Memory B cell (primary cell): ENCODE results near the gene RGS6.
A peak's percentile ranks its signal among the peaks of the same experiment; 100 is the strongest.

Experiments
- ATAC-seq: fragments of 150-1000 bp; cut with Tn5 transposase; 2 replicates; pipeline ENCODE4 v1.10.0; 2021; ENCODE audit warnings: low read depth, mild to moderate bottlenecking, moderate library complexity
- DNase-seq, 2 donors: peaks; one replicate each; pipeline ENCODE4 v3.0.0; 2022; ENCODE audit warnings: low spot score in 2 of 2
- H3K27ac Mint-ChIP-seq: one replicate; pipeline ENCODE4 v1.8.0; 2022; ENCODE audit warnings: mild to moderate bottlenecking, moderate library complexity, mixed read lengths
- H3K27me3 Mint-ChIP-seq: one replicate; pipeline ENCODE4 v1.8.0; 2022; ENCODE audit warnings: mixed read lengths
- H3K36me3 Mint-ChIP-seq: one replicate; pipeline ENCODE4 v1.8.0; 2022; ENCODE audit warnings: mild to moderate bottlenecking, mixed read lengths
- H3K4me1 Mint-ChIP-seq: one replicate; pipeline ENCODE4 v1.8.0; 2022; ENCODE audit warnings: mixed read lengths
- H3K4me3 Mint-ChIP-seq: one replicate; pipeline ENCODE4 v1.8.0; 2022; ENCODE audit warnings: mild to moderate bottlenecking, moderate library complexity, mixed read lengths
- H3K9me3 Mint-ChIP-seq: one replicate; pipeline ENCODE4 v1.8.0; 2022; ENCODE audit warnings: mixed read lengths

RGS6 gene

DNA sequence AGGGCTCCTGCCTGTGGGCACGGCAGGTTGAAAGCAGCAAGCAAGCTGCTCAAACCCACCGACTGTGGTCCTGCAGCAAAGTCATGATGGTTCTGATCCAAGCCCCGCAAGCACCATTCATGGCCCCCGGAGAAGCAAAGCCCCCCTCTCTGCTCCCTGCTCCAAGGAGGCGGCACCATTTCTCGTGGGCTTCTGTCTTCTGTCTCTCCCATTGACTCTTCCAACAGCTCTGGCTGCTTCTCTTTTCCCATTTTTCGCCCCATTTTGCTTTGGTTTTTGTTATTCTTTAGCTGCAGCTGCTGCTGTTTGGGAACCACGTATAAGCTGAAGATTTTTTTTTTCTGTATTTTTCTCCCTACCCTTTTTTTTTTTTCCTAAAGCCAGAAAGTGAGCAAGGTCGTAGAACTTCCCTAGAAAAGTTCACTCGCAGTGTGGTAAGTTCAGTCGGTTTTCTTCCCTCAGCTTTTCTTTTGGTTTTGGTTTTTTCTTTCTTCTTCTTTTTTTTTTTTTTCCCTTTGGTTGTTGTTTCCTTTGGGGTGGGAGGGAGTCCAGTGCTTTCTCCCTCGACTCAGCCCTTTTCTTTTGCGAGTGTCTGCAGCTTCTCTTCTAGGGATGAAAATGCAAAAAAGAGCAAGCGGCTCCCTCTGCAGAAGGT lies 607.6 kb downstream of the RGS6 start:
- Mint-ChIP-seq H3K4me3 (no peak overlapping the region), H3K27ac (no peak overlapping the region), H3K4me1 (peaks cover 44% of the 10 kb centered on the region), H3K9me3 (no peaks in the 10 kb centered on the region), H3K27me3 (no peaks in the 10 kb centered on the region), H3K36me3 (no peaks in the 10 kb centered on the region)
- DNase-seq (no peak), ATAC-seq (no peak)

DNA sequence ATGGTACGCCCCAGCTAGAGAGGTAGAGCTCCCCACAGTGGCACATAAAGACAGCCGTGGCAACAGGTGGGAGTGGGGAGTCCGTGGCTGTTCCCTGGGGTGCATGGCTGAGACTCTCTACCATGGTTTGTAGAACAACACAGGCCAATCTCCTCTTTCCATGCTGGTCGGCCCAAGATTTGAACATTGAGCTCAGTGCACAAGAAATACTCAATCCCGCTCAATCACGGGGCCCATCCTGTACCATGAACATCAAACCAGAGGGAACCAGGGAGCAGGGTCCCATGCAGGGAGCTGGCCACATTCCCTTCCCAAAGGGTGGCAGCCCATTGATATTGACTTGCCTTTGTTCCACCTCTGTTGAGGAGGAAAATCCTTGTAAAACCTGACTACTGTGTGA lies 608.6 kb downstream of the RGS6 start:
- ATAC-seq: no peak
- Mint-ChIP-seq H3K27me3 (no peaks in the 10 kb centered on the region), H3K36me3 (no peaks in the 10 kb centered on the region), H3K27ac (no peak overlapping the region), H3K9me3 (no peaks in the 10 kb centered on the region), H3K4me1 (peaks cover 43% of the 10 kb centered on the region), H3K4me3 (no peak overlapping the region)
- DNase-seq: no peak

DNA sequence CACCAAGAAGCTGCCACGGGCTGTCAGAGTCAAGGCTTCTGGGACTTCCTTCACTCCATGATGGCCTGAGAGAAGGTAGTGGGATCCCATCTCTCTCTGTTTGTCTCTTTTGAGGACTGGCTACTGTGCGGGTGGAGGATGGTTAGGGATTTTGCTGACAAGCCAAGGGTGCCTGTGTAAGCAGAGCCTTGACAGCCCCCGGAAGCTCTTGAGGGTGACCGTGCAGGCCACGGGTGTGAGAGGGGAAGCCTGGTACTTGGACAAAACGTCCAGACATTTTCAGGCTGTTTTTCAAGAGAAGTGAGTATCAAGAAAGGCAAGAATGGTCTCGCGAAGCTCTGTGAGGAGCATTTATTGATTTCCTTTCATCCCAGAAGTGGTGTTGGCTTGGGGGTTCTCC lies 609.3 kb downstream of the RGS6 start:
- H3K9me3 Mint-ChIP-seq: no peaks in the 10 kb centered on the region
- DNase-seq (no peak), ATAC-seq (no peak)
- H3K27ac Mint-ChIP-seq: no peak overlapping the region
- no peaks in the 10 kb centered on the region for H3K27me3 Mint-ChIP-seq
- no peaks in the 10 kb centered on the region for H3K36me3 Mint-ChIP-seq
- H3K4me1 Mint-ChIP-seq: peaks cover 41% of the 10 kb centered on the region
- H3K4me3 Mint-ChIP-seq: no peak overlapping the region

DNA sequence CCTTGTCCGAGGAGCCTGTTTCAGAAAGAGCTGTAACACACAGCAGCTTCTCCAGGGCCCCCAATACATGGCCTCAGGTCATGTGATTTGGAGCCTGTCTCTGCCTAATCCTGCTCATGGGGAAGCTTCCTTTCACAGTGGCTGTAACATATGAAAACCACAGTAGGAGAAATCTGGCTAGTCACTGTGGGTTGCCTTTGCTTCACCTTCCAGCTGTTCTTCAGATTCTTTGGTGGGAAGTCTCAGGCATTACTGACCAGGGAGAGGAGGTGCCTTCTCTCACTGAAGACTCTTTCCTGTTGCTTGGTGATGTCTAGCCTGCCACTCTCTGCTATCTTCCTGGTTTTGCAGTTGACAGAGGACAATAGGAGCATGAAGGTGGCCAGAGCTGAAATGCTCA lies 611.1 kb downstream of the RGS6 start:
- no peak for DNase-seq
- no peaks in the 10 kb centered on the region for H3K9me3 Mint-ChIP-seq
- no peak for ATAC-seq
- H3K36me3 Mint-ChIP-seq: no peaks in the 10 kb centered on the region
- H3K27me3 Mint-ChIP-seq: no peaks in the 10 kb centered on the region
- H3K4me1 Mint-ChIP-seq: peaks cover 42% of the 10 kb centered on the region
- no peak overlapping the region for H3K4me3 Mint-ChIP-seq
- H3K27ac Mint-ChIP-seq: peak overlapping the region; percentile 43

DNA sequence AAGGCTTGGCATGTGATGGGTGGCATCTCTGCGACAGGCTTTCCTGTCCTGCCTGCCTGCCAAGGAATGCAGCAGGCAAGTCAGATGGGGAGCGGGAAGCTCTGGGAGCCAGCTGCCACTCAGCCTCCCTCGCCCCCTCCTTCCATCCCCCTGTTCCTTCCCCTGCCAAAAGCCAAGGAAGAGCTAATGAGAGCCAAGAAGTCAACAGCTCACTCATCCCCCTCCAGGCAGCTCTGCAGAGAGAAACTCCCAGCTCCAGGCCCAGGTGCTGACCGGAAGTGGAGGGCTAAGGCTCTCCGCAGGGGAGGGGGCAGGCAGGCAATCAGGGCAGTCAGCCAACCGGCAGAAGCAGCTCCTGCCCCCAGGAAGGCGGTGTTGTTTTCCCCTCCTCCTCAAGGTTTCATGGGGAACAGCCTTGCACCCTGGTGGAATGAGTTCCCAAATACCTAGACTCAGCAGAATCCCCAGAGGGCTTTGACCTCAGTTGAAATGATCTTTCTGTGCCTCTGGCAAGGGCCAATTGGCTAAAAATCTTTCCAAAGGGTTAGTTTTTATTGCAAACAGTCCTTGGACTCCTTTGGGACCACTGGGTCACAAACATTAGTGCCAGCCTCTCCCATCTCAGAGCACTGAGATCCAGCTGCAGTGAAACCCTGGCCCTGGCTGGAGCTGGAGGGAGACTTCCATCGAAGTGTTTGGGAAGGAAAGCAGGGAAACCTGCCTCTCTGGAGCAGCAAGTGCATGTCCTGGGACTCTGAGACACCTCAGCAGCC lies 612.6 kb downstream of the RGS6 start:
- ATAC-seq: no peak
- Mint-ChIP-seq H3K9me3 (no peaks in the 10 kb centered on the region), H3K36me3 (no peaks in the 10 kb centered on the region), H3K27me3 (no peaks in the 10 kb centered on the region), H3K27ac (no peak overlapping the region), H3K4me1 (peaks cover 35% of the 10 kb centered on the region), H3K4me3 (no peak overlapping the region)
- no peak for DNase-seq

DNA sequence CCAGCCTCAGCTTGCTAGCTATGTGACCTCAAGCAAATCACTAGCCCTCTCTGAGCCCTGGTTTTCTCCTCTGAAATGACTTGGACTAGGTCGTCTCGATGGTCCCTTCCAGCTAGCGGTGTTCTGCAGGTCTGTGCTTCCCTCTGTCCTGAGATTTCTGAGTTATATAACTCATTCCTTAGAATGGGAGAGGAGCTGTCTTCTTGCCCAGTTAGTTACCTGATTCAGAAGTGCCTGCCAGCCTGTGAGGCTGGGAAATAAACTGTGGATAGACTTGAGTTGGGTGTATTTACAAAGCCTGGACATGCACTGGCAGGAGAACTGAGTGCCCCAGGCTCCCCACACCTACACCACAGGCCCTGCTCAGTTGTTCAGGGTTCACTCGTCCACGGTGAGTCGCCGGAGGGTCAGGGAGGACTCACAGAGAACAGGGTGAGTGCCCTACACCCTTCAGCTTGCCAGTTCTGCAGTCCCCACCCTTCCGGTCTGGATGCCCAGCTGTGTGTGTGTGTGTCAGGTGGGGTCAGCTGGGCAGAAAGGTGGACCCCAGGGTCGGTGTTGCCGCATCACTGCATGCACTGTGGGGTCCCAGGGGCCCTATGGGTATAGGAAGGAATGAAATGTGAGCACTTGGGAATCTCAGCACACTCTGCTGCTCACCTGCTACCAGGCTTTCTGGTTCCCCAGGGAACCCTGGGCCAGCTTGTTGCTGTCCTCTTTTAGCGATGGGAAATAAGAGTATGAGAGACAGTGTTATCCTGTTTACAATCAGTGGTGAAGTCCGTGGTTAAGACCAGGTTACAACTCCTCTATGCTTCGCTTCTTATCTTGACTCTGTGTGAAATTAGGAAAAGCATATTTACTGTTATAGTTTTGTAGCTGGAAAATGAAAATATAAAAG lies 613.4 kb downstream of the RGS6 start:
- no peaks in the 10 kb centered on the region for H3K9me3 Mint-ChIP-seq
- no peaks in the 10 kb centered on the region for H3K27me3 Mint-ChIP-seq
- peak overlapping the region; percentile 74 for H3K27ac Mint-ChIP-seq
- no peaks in the 10 kb centered on the region for H3K36me3 Mint-ChIP-seq
- DNase-seq (no peak), ATAC-seq (peak; percentile 27)
- H3K4me1 Mint-ChIP-seq: peaks cover 34% of the 10 kb centered on the region
- H3K4me3 Mint-ChIP-seq: peak overlapping the region; percentile 73

DNA sequence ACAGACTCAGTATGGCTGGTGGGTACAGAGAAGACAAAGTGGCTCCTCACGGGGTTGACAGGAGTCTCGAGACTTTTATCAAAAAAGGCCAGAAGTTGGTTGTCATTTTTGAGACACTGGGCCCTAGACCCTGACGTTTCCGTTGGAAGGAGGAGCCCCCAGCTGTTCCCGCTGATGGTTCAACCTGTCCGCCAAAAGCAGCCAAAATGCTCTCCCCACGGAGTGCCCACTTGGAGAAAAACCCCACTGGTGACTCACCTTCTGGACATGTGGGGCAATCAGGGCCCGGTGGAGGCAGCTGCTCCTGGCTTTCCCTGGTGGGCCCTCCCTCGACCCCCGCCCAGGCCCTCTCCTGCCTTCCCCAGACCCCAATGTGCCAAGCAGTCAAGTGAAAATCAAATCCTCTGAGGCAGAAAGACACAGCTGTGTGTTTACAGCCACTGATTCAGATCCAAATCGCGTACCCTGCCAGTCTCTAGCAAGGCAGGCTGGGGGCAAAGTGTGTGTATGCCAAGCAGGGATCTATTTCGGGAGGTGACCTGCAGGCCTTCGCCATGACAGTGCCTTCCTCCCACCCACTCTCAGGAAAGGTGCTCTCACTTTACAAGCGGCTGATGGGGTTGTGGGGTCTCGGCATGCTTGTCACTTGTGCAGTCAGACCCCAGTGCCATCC lies 614.3 kb downstream of the RGS6 start:
- no peaks in the 10 kb centered on the region for H3K27me3 Mint-ChIP-seq
- no peak overlapping the region for H3K27ac Mint-ChIP-seq
- no peak overlapping the region for H3K4me3 Mint-ChIP-seq
- ATAC-seq: no peak
- peaks cover 34% of the 10 kb centered on the region for H3K4me1 Mint-ChIP-seq
- no peaks in the 10 kb centered on the region for H3K36me3 Mint-ChIP-seq
- DNase-seq: no peak
- no peaks in the 10 kb centered on the region for H3K9me3 Mint-ChIP-seq

DNA sequence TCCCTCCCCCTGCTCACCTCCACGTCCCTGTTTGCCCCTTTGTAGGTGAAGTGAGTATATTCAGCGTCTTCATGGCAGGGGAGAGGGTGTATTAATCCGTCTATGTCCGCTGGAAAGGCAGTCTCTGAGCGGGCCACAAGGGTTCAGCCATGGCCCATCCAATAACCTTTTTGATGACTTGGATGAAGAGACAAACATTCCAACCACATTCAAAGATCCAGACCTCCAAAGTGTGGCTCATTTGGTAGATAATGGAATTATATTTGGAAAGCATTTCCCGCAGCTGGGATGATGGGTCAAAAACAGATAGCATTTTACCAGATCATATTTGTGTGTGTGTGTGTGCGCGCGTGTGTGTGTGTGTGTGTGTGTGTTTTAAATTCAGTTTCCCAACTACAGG lies 615.8 kb downstream of the RGS6 start:
- H3K4me1 Mint-ChIP-seq: peaks cover 34% of the 10 kb centered on the region
- ATAC-seq (no peak), DNase-seq (no peak)
- H3K4me3 Mint-ChIP-seq: no peak overlapping the region
- H3K9me3 Mint-ChIP-seq: no peaks in the 10 kb centered on the region
- no peak overlapping the region for H3K27ac Mint-ChIP-seq
- no peaks in the 10 kb centered on the region for H3K27me3 Mint-ChIP-seq
- H3K36me3 Mint-ChIP-seq: no peaks in the 10 kb centered on the region

DNA sequence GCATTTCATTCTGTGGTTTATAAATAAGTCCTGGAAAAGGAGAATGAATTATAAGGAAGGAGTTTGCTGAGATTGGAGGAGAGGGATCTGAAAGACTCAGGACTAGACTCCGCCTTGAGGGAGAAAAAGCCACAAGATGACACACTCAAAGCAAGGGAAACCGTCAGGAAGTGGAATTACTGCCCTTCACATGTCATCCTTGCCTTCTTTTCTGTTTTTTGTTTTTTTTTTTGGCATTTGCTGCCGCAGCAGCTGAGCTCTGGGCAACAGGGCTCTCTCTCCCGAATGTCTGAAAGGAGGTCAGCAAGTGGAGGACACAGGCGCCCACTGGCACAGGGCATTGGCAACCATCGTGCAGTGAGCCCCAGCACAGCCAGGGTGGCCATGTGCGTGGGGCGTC lies 616.8 kb downstream of the RGS6 start:
- ATAC-seq (no peak), DNase-seq (no peak)
- Mint-ChIP-seq H3K27me3 (no peaks in the 10 kb centered on the region), H3K36me3 (no peaks in the 10 kb centered on the region), H3K4me3 (no peak overlapping the region), H3K27ac (no peak overlapping the region), H3K9me3 (no peaks in the 10 kb centered on the region), H3K4me1 (peaks cover 26% of the 10 kb centered on the region)

DNA sequence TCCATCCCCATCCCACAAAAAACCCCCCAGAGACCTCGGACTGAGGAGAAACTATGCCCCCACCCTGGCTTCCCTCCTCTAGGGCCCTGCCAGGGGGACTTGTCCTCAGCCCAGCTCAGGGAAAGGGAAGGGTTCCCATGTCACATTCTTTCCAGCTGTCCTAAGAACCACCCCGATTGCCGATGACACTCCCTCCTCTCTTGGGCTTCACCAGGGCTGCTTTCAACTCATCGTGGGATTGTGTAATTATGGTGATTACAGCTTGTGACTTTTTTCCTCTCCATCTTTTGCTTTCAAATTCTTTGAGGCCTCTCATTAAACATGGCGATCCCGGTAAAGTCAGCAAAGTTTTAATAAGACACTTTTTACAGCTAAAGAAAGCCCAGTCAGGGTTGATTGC lies 617.6 kb downstream of the RGS6 start:
- DNase-seq: no peak
- no peak for ATAC-seq
- H3K27me3 Mint-ChIP-seq: no peaks in the 10 kb centered on the region
- no peak overlapping the region for H3K4me3 Mint-ChIP-seq
- H3K36me3 Mint-ChIP-seq: no peaks in the 10 kb centered on the region
- peaks cover 23% of the 10 kb centered on the region for H3K4me1 Mint-ChIP-seq
- H3K9me3 Mint-ChIP-seq: no peaks in the 10 kb centered on the region
- H3K27ac Mint-ChIP-seq: no peak overlapping the region

DNA sequence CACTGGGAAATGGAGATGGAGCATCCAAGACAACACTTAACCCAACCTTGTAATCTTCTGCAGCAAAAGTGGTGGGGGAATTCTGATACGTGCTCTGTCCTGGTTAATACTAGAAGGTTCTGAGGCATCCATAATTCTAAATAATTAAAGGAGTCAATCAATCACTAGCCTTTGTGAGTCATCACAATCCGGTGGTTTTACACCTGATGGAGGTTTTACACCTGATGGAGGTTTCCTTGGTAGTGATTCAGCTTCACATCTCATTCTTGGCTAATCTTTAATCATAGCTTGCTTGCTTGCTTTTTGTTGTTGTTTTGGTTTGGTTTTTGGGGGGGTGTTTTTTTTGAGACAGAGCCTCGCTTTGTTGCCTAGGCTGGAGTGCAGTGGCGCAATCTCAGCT lies 618.3 kb downstream of the RGS6 start:
- DNase-seq (no peak), ATAC-seq (no peak)
- no peaks in the 10 kb centered on the region for H3K27me3 Mint-ChIP-seq
- peaks cover 19% of the 10 kb centered on the region for H3K4me1 Mint-ChIP-seq
- no peaks in the 10 kb centered on the region for H3K36me3 Mint-ChIP-seq
- H3K4me3 Mint-ChIP-seq: no peak overlapping the region
- H3K9me3 Mint-ChIP-seq: no peaks in the 10 kb centered on the region
- peak overlapping the region; percentile 17 for H3K27ac Mint-ChIP-seq

DNA sequence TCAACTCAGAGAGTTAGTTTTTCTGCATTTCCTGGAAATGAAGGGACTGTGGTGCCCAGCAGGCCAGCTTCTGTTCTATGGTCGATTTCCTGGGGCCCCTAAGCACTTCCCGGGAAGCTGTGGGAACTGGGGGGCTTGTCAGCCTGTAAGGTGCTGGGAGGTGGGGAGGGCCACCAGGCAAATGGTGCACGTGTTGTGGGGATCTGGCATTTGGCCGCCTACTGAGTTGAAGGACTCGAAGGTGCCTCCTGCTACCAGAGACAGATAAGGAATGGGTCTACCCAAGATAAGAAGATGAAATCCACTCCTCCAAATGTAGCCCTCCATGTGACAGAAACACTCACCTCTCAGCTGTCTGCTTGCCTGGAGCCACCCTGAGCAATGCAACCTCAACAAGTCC lies 620.0 kb downstream of the RGS6 start:
- H3K4me3 Mint-ChIP-seq: no peak overlapping the region
- no peak overlapping the region for H3K27ac Mint-ChIP-seq
- ATAC-seq (no peak), DNase-seq (no peak)
- H3K4me1 Mint-ChIP-seq: peaks cover 7% of the 10 kb centered on the region
- H3K27me3 Mint-ChIP-seq: no peaks in the 10 kb centered on the region
- no peaks in the 10 kb centered on the region for H3K9me3 Mint-ChIP-seq
- H3K36me3 Mint-ChIP-seq: no peaks in the 10 kb centered on the region

DNA sequence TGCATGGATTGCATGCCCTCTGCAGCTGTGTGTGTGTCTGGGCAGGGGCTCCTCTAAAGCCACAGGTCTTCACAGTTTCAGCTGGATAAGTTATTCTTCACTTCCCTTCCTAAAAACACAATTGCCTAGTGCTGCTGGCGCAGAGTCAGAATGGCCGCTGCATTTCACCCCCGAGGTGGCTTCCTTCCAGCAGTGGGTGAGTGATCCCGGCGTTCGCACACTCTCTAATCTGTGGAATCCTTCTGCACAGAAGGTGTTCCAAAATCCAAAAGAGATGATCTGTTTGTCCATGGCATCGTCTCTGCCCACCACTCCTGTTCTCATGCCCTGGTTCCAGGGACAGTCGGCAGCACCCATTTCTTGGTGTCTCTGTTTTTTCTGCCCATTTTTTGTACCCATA lies 620.9 kb downstream of the RGS6 start:
- Mint-ChIP-seq H3K36me3 (no peaks in the 10 kb centered on the region), H3K27me3 (no peaks in the 10 kb centered on the region), H3K9me3 (no peaks in the 10 kb centered on the region), H3K4me1 (peaks cover 3% of the 10 kb centered on the region), H3K27ac (no peak overlapping the region), H3K4me3 (no peak overlapping the region)
- no peak for DNase-seq
- ATAC-seq: no peak

DNA sequence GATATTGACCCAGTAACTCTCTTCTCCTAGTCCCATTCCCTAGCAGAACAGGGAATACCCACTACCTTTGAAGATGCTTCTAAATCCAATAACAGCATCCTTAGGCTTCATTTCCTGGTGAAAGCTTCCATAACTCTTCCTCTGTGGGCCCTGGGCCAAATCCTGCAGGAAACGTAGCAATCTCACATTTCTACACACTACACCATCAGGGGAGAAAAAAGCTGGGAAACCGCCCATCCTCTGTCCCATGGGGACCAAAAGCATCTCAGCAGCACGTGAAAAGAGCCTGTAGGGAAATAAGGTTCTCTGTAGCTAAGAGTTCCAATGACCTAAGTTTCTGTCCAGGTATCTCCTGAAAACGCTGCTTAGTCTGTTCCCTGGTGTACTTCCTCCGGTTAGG lies 621.4 kb downstream of the RGS6 start:
- Mint-ChIP-seq H3K27ac (no peak overlapping the region), H3K4me3 (no peak overlapping the region), H3K27me3 (no peaks in the 10 kb centered on the region), H3K9me3 (no peaks in the 10 kb centered on the region), H3K4me1 (peaks cover 3% of the 10 kb centered on the region), H3K36me3 (no peaks in the 10 kb centered on the region)
- no peak for DNase-seq
- no peak for ATAC-seq
